ENCODE measurements around the gene MTCL3.

MTCL3 gene

DNA sequence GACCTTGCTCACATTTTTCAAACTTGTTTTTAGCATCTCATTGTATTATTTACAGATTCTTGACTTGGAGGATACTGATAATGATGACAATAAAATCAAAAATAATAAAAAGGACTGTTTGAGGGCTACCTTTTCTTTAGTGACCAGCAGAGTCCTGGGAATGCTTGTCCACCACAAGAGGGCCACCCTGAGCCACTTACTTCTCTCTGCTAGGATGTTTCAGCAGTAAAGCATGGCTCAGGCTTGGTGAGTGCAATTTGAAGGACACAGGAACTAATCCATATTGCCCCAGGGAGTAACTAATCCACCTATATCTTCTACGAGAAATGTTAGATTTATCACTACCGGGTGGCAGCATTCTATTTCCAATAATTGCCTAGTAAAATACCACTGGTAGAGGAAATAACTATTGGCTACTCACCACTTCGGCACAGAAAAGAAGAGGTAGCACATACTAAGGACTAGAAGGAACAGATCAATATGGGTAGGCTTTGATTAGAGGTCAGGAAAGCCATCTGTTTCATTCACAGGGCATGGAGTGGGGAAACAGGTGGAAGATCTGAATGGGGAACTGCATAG lies 54.2 kb downstream of the MTCL3 start:
- DNase-seq (ENCODE audit: low read depth, low spot score) = peak; percentile 74
- TF ChIP-seq, protein P1, sequence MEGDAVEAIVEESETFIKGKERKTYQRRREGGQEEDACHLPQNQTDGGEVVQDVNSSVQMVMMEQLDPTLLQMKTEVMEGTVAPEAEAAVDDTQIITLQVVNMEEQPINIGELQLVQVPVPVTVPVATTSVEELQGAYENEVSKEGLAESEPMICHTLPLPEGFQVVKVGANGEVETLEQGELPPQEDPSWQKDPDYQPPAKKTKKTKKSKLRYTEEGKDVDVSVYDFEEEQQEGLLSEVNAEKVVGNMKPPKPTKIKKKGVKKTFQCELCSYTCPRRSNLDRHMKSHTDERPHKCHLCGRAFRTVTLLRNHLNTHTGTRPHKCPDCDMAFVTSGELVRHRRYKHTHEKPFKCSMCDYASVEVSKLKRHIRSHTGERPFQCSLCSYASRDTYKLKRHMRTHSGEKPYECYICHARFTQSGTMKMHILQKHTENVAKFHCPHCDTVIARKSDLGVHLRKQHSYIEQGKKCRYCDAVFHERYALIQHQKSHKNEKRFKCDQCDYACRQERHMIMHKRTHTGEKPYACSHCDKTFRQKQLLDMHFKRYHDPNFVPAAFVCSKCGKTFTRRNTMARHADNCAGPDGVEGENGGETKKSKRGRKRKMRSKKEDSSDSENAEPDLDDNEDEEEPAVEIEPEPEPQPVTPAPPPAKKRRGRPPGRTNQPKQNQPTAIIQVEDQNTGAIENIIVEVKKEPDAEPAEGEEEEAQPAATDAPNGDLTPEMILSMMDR (IDR thresholded peaks at IDR 0.05; ENCODE audit: low read depth, low read length) = peak; percentile 98
- in situ Hi-C loops (cut with HindIII; ENCODE audit: low sequenced_read_pairs) = no loop called here
- H3K4me3 ChIP-seq (ENCODE audit: low read depth, low read length) = no peak overlapping the region

DNA sequence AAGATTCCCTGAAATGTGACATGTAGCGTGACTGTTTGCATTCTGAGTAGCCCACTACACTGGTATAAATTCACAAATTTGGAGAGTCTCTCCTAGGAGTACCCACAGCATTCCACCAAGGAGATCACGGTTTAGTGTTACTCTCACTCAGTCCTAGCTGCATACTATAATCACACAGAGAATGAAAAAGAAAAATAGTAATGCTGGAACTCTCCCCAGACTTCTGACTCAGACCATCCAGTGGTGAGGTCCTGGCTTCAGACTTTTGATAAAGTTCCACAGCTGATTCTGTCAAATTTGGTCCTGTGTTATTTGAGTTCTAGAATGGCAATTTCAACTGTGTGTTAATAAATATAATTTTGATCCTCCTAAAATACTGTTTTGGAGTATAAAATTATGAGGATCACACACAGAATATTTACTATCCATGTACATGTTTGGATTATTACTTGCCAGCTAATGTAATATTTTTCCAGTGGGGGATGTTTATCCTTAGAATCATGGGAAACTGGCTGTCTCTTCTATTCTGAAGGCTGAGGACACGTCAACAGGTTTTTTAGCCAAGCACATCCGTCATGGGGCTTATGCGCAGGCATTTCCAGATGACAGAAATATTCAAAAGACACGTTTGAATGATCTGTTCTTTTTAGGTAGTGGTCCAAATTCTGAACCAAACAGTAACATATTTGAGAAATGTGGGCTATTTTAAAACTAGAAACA lies 54.8 kb downstream of the MTCL3 start:
- no peak overlapping the region for H3K4me3 ChIP-seq (ENCODE audit: low read depth, low read length)
- in situ Hi-C loops (cut with HindIII; ENCODE audit: low sequenced_read_pairs) = no loop called here
- TF ChIP-seq, protein P1 (IDR thresholded peaks at IDR 0.05; ENCODE audit: low read depth, low read length) = no peak
- peak; percentile 91 for DNase-seq (ENCODE audit: low read depth, low spot score)

DNA sequence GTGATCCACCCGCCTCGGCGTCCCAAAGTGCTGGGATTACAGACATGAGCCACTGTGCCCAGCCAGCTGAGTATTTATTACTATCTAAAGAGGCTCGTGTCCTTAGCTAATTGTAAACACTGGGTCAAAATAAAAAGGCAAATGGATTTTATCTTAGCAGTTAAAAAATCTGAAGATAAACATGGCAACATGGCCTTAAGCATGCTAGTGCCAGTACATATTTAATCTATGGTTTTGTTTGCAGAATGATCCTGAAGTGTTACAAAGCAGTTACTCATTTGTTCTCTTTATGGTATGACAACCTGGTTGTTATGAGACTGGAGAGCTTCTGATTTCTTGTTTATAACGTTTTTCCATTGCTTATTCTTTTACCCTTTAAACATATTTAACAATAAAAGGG lies 56.1 kb downstream of the MTCL3 start:
- no peak overlapping the region for H3K4me3 ChIP-seq (ENCODE audit: low read depth, low read length)
- DNase-seq (ENCODE audit: low read depth, low spot score) = no peak
- TF ChIP-seq, protein P1 (IDR thresholded peaks at IDR 0.05; ENCODE audit: low read depth, low read length) = no peak
- in situ Hi-C loops (cut with HindIII; ENCODE audit: low sequenced_read_pairs) = no loop called here

DNA sequence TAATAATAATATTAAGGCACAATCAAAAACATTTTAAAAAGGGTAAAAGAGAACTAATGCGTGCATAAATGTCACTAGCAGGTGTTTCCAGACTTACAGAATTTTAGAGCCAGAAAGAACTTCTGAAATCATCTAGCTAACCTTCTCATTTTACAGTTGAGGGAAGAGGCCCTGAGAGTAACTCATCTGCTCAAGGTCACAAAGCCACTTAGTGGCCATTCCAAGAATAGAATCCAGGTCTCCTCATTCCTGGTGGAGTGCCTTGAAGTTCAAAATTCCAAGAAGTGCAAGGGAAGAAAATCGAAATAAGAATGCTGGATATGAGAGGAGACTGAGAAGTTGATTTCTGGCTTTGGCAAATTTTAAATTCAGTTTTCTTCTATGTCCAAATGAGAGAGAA lies 56.8 kb downstream of the MTCL3 start:
- TF ChIP-seq, protein P1 (IDR thresholded peaks at IDR 0.05; ENCODE audit: low read depth, low read length) = no peak
- H3K4me3 ChIP-seq (ENCODE audit: low read depth, low read length) = no peak overlapping the region
- DNase-seq (ENCODE audit: low read depth, low spot score) = no peak
- in situ Hi-C loops (cut with HindIII; ENCODE audit: low sequenced_read_pairs) = no loop called here

DNA sequence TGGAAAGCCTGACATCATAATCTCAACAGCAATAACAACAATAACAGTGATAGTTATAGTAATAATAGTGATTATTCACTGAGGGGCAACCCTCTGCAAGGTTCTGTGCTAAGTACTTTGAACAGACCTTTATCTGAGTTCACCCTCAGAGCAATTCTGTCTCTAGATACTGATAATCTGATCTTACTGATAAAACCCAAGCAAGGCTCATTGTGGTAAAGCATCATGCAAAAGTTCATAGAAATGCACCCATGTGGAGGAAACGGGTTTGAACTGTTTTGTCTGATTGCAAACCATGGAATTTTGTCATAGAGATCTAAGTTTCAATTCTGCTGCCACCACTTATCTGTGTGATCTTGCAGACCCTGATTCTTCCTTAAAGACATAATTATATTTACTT lies 58.7 kb downstream of the MTCL3 start:
- in situ Hi-C loops (cut with HindIII; ENCODE audit: low sequenced_read_pairs) = no loop called here
- no peak for DNase-seq (ENCODE audit: low read depth, low spot score)
- TF ChIP-seq, protein P1 (IDR thresholded peaks at IDR 0.05; ENCODE audit: low read depth, low read length) = no peak
- H3K4me3 ChIP-seq (ENCODE audit: low read depth, low read length) = no peak overlapping the region

DNA sequence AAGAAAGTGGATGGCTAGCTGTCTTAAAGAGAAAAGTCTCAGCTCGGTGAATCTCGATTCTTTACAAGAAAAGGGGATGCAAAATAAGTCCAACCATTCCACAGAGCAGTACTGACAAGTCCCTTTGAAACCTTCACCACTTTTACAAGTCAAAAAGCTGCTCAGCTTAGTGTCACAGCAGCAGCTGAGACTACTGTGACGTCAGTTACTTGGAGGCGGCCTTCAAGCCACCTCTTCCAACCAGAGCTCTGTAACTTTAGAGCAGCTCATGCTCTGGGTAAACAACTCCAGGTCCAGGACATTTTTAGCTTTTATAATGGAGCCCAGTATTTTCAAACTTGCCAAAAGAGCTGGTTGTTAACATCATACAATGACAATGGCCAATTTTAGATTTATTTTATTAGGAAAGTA lies 59.9 kb downstream of the MTCL3 start, which contains the start of gene KIAA0408:
Gene KIAA0408, minus strand, starts transcription at position 159 of the 411 bp plus-strand sequence. CDS start 5,408 bp downstream, outside the sequence.
- in situ Hi-C loops (cut with HindIII; ENCODE audit: low sequenced_read_pairs) = no loop called here
- peak; percentile 63 for DNase-seq (ENCODE audit: low read depth, low spot score)
- no peak within 1 kb of the TSS for H3K4me3 ChIP-seq (ENCODE audit: low read depth, low read length)
- TF ChIP-seq, protein P1 (IDR thresholded peaks at IDR 0.05; ENCODE audit: low read depth, low read length) = no peak
